IMR-90 (cell line): Measurements from ENCODE around the gene HTRA2. TPM values are rescaled to one million over a fixed set of nuclear protein-coding genes. Genes with fewer than 3 reads are reported as not detected.

ENCODE experiments used
- ATAC-seq: fragments of 200-7000 bp; cut with Tn5 transposase; 2 replicates; pipeline ENCODE4 v1.9.1; 2020; ENCODE audit warnings: low read depth, mild to moderate bottlenecking, moderate library complexity
- BruUV-seq: library from RNA; stranded (reverse); fragments of 400-500 nt; replicated peaks from 2 replicates; lab custom pipeline; 2021; lab: Mats Ljungman, UMichigan
- CTCF ChIA-PET: fragments of 300-600 bp; formaldehyde crosslinking; extraction: SDS; loops from one replicate; lab custom pipeline; 2021; ENCODE audit warnings: antibody characterized with exemption; lab: Yijun Ruan, JAX
- POLR2A ChIA-PET: fragments of 300-600 bp; sonication (Branson Sonifier 250); formaldehyde crosslinking; loops from one replicate; lab custom pipeline; 2022; ENCODE audit warnings: antibody characterized with exemption; ENCODE audit not compliant: unreplicated experiment; lab: Charles Lee
- DNase-seq: peaks from one replicate; pipeline ENCODE4 v3.0.0; 2013
- H2AFZ ChIP-seq: replicated peaks from 2 replicates; pipeline ENCODE3; 2013; ENCODE audit warnings: low read length, mild to moderate bottlenecking; ENCODE audit not compliant: poor library complexity
- H2AK5ac ChIP-seq: 2 replicates; pipeline ENCODE4 v1.6.1; 2013; ENCODE audit warnings: low read depth, low read length, inconsistent platforms
- H2AK9ac ChIP-seq: replicated peaks from 2 replicates; pipeline ENCODE3; 2013; ENCODE audit warnings: mild to moderate bottlenecking, low read depth, low read length, moderate library complexity; ENCODE audit not compliant: poor library complexity
- H2BK120ac ChIP-seq: 2 replicates; pipeline ENCODE4 v1.6.1; 2013; ENCODE audit warnings: low read depth, low read length, inconsistent platforms
- H2BK15ac ChIP-seq: 3 replicates; pipeline ENCODE4 v1.6.1; 2013; ENCODE audit warnings: low read depth, low read length, inconsistent platforms
- H2BK20ac ChIP-seq: 2 replicates; pipeline ENCODE4 v1.6.1; 2013; ENCODE audit warnings: low read depth, mild to moderate bottlenecking, inconsistent platforms, low read length, moderate library complexity
- H2BK5ac ChIP-seq: 2 replicates; pipeline ENCODE4 v1.6.1; 2013; ENCODE audit warnings: mild to moderate bottlenecking, low read depth, low read length, inconsistent platforms; ENCODE audit not compliant: poor library complexity, severe bottlenecking
- H3K14ac ChIP-seq: replicated peaks from 2 replicates; pipeline ENCODE4 v1.6.1; 2013; ENCODE audit warnings: low read depth, low read length, inconsistent platforms
- H3K18ac ChIP-seq: 2 replicates; pipeline ENCODE4 v1.6.1; 2013; ENCODE audit warnings: low read depth, low read length, control low read depth
- H3K23ac ChIP-seq: 2 replicates; pipeline ENCODE4 v1.6.1; 2013; ENCODE audit warnings: low read depth, low read length, inconsistent platforms
- H3K27ac ChIP-seq: 2 replicates; pipeline ENCODE4 v1.5.1; 2013; ENCODE audit warnings: mild to moderate bottlenecking, control low read depth, low read length; ENCODE audit not compliant: insufficient read depth
- H3K27me3 ChIP-seq: 2 replicates; pipeline ENCODE4 v1.6.1; 2013; ENCODE audit warnings: low read length; ENCODE audit not compliant: control insufficient read depth, insufficient read depth
- H3K36me3 ChIP-seq: 2 replicates; pipeline ENCODE4 v1.6.1; 2013; ENCODE audit warnings: low read length, mixed read lengths; ENCODE audit not compliant: control insufficient read depth, insufficient read depth
- H3K4ac ChIP-seq: 2 replicates; pipeline ENCODE4 v1.6.1; 2013; ENCODE audit warnings: low read depth, low read length, inconsistent platforms
- H3K4me1 ChIP-seq: 2 replicates; pipeline ENCODE4 v1.6.1; 2013; ENCODE audit warnings: low read length, mixed read lengths; ENCODE audit not compliant: control insufficient read depth, insufficient read depth
- H3K4me2 ChIP-seq: 2 replicates; pipeline ENCODE4 v1.6.1; 2013; ENCODE audit warnings: low read depth, mild to moderate bottlenecking, control low read depth, low read length, moderate library complexity
- H3K4me3 ChIP-seq: 2 replicates; pipeline ENCODE4 v1.5.1; 2013; ENCODE audit warnings: low read depth, mild to moderate bottlenecking, control low read depth, low read length, moderate library complexity; ENCODE audit not compliant: insufficient read depth
- H3K56ac ChIP-seq: 2 replicates; pipeline ENCODE4 v1.6.1; 2013; ENCODE audit warnings: low read length, inconsistent platforms; ENCODE audit not compliant: insufficient read depth; ENCODE audit errors: extremely low read depth
- H3K79me1 ChIP-seq, 2 experiments: 2 replicates each; pipeline ENCODE4 v1.6.1; 2013; ENCODE audit warnings: low read length in 2 of 2, inconsistent platforms in 1 of 2, low read depth in 1 of 2
- H3K9ac ChIP-seq: 2 replicates; pipeline ENCODE4 v1.6.1; 2013; ENCODE audit warnings: low read depth, low read length, control low read depth
- H3K9me1 ChIP-seq: 2 replicates; pipeline ENCODE4 v1.6.1; 2013; ENCODE audit warnings: low read length, inconsistent platforms; ENCODE audit not compliant: insufficient read depth
- H3K9me3 ChIP-seq: 2 replicates; pipeline ENCODE4 v1.6.1; 2013; ENCODE audit warnings: low read length; ENCODE audit not compliant: control insufficient read depth, insufficient read depth
- H4K20me1 ChIP-seq: 2 replicates; pipeline ENCODE4 v1.6.1; 2013; ENCODE audit warnings: low read length, inconsistent platforms; ENCODE audit not compliant: insufficient read depth
- H4K5ac ChIP-seq: 2 replicates; pipeline ENCODE4 v1.6.1; 2013; ENCODE audit warnings: mild to moderate bottlenecking, low read depth, low read length, control low read depth
- H4K8ac ChIP-seq, 2 experiments: 2 replicates each; pipeline ENCODE4 v1.6.1; 2013; ENCODE audit warnings: low read depth in 2 of 2, low read length in 2 of 2, control low read depth in 1 of 2, inconsistent platforms in 1 of 2
- H4K91ac ChIP-seq: 2 replicates; pipeline ENCODE4 v1.6.1; 2013; ENCODE audit warnings: low read depth, low read length, inconsistent platforms; ENCODE audit not compliant: insufficient read depth
- BHLHE40 ChIP-seq: fragments of 150-350 bp; IDR thresholded peaks from 2 replicates; pipeline ENCODE4 v1.6.1; 2016; ENCODE audit warnings: mild to moderate bottlenecking, low read depth, low read length
- CEBPB ChIP-seq: IDR thresholded peaks from 2 replicates; pipeline ENCODE4 v1.6.1; 2012; ENCODE audit warnings: low read depth, low read length, improper control_type of control experiment
- CHD1 ChIP-seq: IDR thresholded peaks from 2 replicates; pipeline ENCODE4 v1.6.1; 2012; ENCODE audit warnings: low read depth, low read length, improper control_type of control experiment
- FOS ChIP-seq: fragments of 150-350 bp; IDR thresholded peaks from 2 replicates; pipeline ENCODE4 v1.6.1; 2016; ENCODE audit warnings: low read depth, low read length
- MAFK ChIP-seq: IDR thresholded peaks from 2 replicates; pipeline ENCODE4 v1.6.1; 2012; ENCODE audit warnings: low read depth, low read length, improper control_type of control experiment
- POLR2A ChIP-seq: IDR thresholded peaks from 2 replicates; pipeline ENCODE4 v1.6.1; 2012; ENCODE audit warnings: mild to moderate bottlenecking, low read depth, low read length
- RAD21 ChIP-seq: IDR thresholded peaks from 2 replicates; pipeline ENCODE4 v1.6.1; 2012; ENCODE audit warnings: low read length, improper control_type of control experiment
- RCOR1 ChIP-seq: IDR thresholded peaks from 2 replicates; pipeline ENCODE4 v1.6.1; 2012; ENCODE audit warnings: mild to moderate bottlenecking, low read length, improper control_type of control experiment; ENCODE audit not compliant: insufficient replicate concordance
- RFX5 ChIP-seq: IDR thresholded peaks from 2 replicates; pipeline ENCODE4 v1.8.0; 2012; ENCODE audit warnings: low read depth, mild to moderate bottlenecking, low read length, moderate library complexity
- SMC3 ChIP-seq: fragments of 150-350 bp; IDR thresholded peaks from 2 replicates; pipeline ENCODE4 v1.6.1; 2016; ENCODE audit warnings: low read depth, mild to moderate bottlenecking, antibody characterized with exemption, low read length, moderate library complexity
- WGBS, 2 experiments: methylation state at CpG; one replicate each; pipeline versions ENCODE4 v1.1.5 to v1.1.7; 2013; ENCODE audit warnings: missing lambda C conversion rate in 2 of 2; ENCODE audit not compliant: insufficient read length in 1 of 2; ENCODE audit errors: extremely low coverage in 2 of 2; 5-methylcytosine and 5-hydroxymethylcytosine counted together
- dilution Hi-C: fragments of 300-500 bp; cut with HindIII; formaldehyde crosslinking; loops from one replicate; pipeline ENCODE4 v1.14.3; 2018; ENCODE audit warnings: low sequenced_read_pairs; ENCODE audit not compliant: unreplicated experiment
- in situ Hi-C: fragments of 300-500 bp; cut with MboI; formaldehyde crosslinking; loops from 3 replicates; pipeline ENCODE4 v1.14.3; 2019; ENCODE audit warnings: low sequenced_read_pairs, inconsistent platforms, mixed read lengths
- intact Hi-C: fragments of 100-400 bp; cut with micrococcal nuclease; formaldehyde crosslinking; loops from 2 replicates; pipeline ENCODE4 v1.10.0; 2022
- polyA plus RNA-seq, 3 experiments: library from polyadenylated mRNA; depleted of rRNA; stranded (reverse); fragments of >200 nt; gene quantifications; 2 replicates each; pipeline ENCODE4 v1.2.3, GENCODE V29; 2012; ENCODE audit warnings: low replicate concordance in 1 of 3
- total RNA-seq: library from RNA; depleted of rRNA; stranded (reverse); fragments of >200 nt; gene quantifications from 2 replicates; pipeline ENCODE4 v1.2.3, GENCODE V29; 2012
- TF ChIP-seq, protein P1 (sequence below): fragments of 150-350 bp; IDR thresholded peaks from 2 replicates; pipeline ENCODE4 v1.6.1; 2017; ENCODE audit warnings: mild to moderate bottlenecking, antibody characterized with exemption, low read length, low read depth
- TF ChIP-seq, protein P2 (sequence below): fragments of 150-350 bp; IDR thresholded peaks from 2 replicates; pipeline ENCODE4 v1.6.1; 2016; ENCODE audit warnings: low read depth, mild to moderate bottlenecking, low read length, moderate library complexity, borderline replicate concordance

The HTRA2 gene
- total and polyA plus RNA-seq, 2 of the 4 experiments (the other 2 are of a cell fraction): 23.6 to 28.1 TPM

DNA sequence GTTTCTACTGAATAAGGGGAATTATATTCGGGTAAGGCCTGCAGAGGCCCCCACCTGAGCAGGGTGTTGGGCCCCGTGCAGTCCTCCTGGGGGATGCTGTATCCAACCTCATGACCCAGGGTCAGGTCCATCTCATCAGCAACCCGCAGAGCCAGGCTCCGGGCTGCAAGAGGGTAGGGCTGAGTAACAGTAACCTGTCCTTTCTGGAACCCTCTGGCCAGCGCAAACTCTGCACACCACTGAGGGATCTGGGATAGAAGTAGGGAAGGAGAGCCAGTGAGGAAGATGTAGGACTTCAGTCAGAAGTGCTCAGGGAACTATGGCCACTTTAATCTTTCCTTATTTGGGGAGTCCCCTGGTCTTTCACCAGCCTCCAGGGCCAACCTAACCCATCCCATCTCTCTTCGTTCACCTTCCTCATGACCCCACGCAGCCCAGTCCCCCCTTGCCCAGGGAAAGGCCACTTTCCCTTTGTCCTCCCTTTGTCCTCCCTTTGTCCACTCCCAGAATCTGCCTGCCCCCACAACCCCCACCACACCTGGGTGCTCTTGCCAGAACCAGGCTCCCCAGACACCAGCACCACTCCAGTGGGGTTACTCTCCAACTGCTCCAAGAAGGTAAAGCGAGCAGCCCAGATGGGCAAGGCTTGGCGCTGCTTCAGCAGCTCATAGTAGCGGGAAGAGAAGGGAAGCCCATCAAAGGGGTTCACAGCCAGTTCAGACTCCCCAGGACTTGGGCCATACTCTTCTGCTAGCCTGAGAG, 4.6 kb upstream of the HTRA2 start:
- H3K36me3 ChIP-seq: peaks cover 27% of the 10 kb centered on the region
- no peak overlapping the region for H3K4me3 ChIP-seq
- no peak for TF ChIP-seq BHLHE40
- TF ChIP-seq CEBPB: no peak
- TF ChIP-seq POLR2A: no peak
- no peak for TF ChIP-seq RFX5
- no peak for TF ChIP-seq SMC3
- TF ChIP-seq FOS: no peak
- TF ChIP-seq RAD21: no peak
- TF ChIP-seq, protein P1, sequence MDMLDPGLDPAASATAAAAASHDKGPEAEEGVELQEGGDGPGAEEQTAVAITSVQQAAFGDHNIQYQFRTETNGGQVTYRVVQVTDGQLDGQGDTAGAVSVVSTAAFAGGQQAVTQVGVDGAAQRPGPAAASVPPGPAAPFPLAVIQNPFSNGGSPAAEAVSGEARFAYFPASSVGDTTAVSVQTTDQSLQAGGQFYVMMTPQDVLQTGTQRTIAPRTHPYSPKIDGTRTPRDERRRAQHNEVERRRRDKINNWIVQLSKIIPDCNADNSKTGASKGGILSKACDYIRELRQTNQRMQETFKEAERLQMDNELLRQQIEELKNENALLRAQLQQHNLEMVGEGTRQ: no peak
- TF ChIP-seq, protein P2, sequence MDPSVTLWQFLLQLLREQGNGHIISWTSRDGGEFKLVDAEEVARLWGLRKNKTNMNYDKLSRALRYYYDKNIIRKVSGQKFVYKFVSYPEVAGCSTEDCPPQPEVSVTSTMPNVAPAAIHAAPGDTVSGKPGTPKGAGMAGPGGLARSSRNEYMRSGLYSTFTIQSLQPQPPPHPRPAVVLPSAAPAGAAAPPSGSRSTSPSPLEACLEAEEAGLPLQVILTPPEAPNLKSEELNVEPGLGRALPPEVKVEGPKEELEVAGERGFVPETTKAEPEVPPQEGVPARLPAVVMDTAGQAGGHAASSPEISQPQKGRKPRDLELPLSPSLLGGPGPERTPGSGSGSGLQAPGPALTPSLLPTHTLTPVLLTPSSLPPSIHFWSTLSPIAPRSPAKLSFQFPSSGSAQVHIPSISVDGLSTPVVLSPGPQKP: no peak
- TF ChIP-seq CHD1: no peak
- no peak for TF ChIP-seq MAFK
- TF ChIP-seq RCOR1: no peak
- no peak overlapping the region for H2AFZ ChIP-seq
- intact Hi-C loops (no loop called here), in situ Hi-C loops (no loop called here), dilution Hi-C loops (no loop called here)
- no peak overlapping the region for H3K23ac ChIP-seq
- ATAC-seq (no peak), DNase-seq (no peak)
- no peak overlapping the region for H2BK5ac ChIP-seq
- no peak overlapping the region for H3K18ac ChIP-seq
- no peak overlapping the region for H4K5ac ChIP-seq
- no peak overlapping the region for H3K14ac ChIP-seq
- BruUV-seq: no TSS peak
- no peak overlapping the region for H2AK5ac ChIP-seq
- H2BK120ac ChIP-seq: no peak overlapping the region
- peaks cover 16 to 34% of the 10 kb centered on the region in 2 experiments; a peak in 2 of 4 replicates for H3K79me1 ChIP-seq
- H3K4me2 ChIP-seq: no peak overlapping the region
- H4K8ac ChIP-seq: no peak overlapping the region
- no peak overlapping the region for H2BK15ac ChIP-seq
- H3K4me1 ChIP-seq: peaks cover 5% of the 10 kb centered on the region
- ChIA-PET POLR2A (no interaction called here), CTCF (no interaction called here)
- peaks cover 13% of the 10 kb centered on the region for H4K20me1 ChIP-seq
- H4K91ac ChIP-seq: no peak overlapping the region
- no peak overlapping the region for H2AK9ac ChIP-seq
- H3K9ac ChIP-seq: no peak overlapping the region
- H3K4ac ChIP-seq: no peak overlapping the region
- 96% methylated on average over 4 of the region's 10 CpGs; no CpG with 5 or more reads in 1 of the 2 experiments for WGBS, 2 experiments
- no peak overlapping the region for H3K56ac ChIP-seq
- no peak overlapping the region for H2BK20ac ChIP-seq
- H3K27ac ChIP-seq: no peak overlapping the region
- peaks cover 22% of the 10 kb centered on the region for H3K27me3 ChIP-seq
- no peaks in the 10 kb centered on the region for H3K9me3 ChIP-seq
- H3K9me1 ChIP-seq: peaks cover 9% of the 10 kb centered on the region
